HFF-Myc (cell line): ENCODE measurements around the gene SLAMF7.
A peak's percentile ranks its signal among the peaks of the same experiment; 100 is the strongest.
"Not testable (repeated sequence)": the region's sequence is repeated elsewhere in the genome, so short reads cannot be mapped to it uniquely, and the experiment has no call there.

Source experiments
- DNase-seq: peaks from one replicate; pipeline ENCODE4 v3.0.0-alpha.2; 2011; ENCODE audit warnings: low read depth; ENCODE audit errors: extremely low read depth
- H3K4me3 ChIP-seq: replicated peaks from 2 replicates; pipeline ENCODE4 v1.5.1; 2011; ENCODE audit warnings: low read depth, mild to moderate bottlenecking, control low read depth, low read length
- CTCF ChIP-seq: IDR thresholded peaks from 2 replicates; pipeline ENCODE4 v1.5.1; 2012; ENCODE audit warnings: mild to moderate bottlenecking, low read depth, low read length, control low read depth; ENCODE audit errors: missing control alignments

SLAMF7 gene

GRCh38 chr1:160777486-160778089, 38.5 kb downstream of the SLAMF7 start:
- DNase-seq, result no peak
- no peak overlapping the region for H3K4me3 ChIP-seq
- no peak for TF ChIP-seq CTCF

- TF ChIP-seq CTCF, result no peak
Observed at GRCh38 chr1:160778976-160779375, 39.9 kb downstream of the SLAMF7 start.

GRCh38 chr1:160779626-160780397, 40.8 kb downstream of the SLAMF7 start:
- H3K4me3 ChIP-seq, result no peak overlapping the region
- peak; percentile 16 for TF ChIP-seq CTCF
- no peak for DNase-seq

More at GRCh38 chr1:160778976-160779375, 39.9 kb downstream of the SLAMF7 start:
- no peak overlapping the region for H3K4me3 ChIP-seq
- no peak for DNase-seq

- no peak overlapping the region for H3K4me3 ChIP-seq
- DNase-seq, result no peak
Observed at GRCh38 chr1:160780398-160780755, 41.3 kb downstream of the SLAMF7 start.

GRCh38 chr1:160781186-160781766, 42.2 kb downstream of the SLAMF7 start:
- TF ChIP-seq CTCF, result no peak
- no peak overlapping the region for H3K4me3 ChIP-seq
- DNase-seq, result no peak

More at GRCh38 chr1:160780398-160780755, 41.3 kb downstream of the SLAMF7 start:
- no peak for TF ChIP-seq CTCF

GRCh38 chr1:160781914-160782689, 43.1 kb downstream of the SLAMF7 start:
- no peak for DNase-seq
- TF ChIP-seq CTCF, result no peak
- H3K4me3 ChIP-seq, result no peak overlapping the region

- not testable (repeated sequence) for H3K4me3 ChIP-seq, DNase-seq
Observed at GRCh38 chr1:160782988-160783765, 44.1 kb downstream of the SLAMF7 start.
